IMR-90 (cell line): ENCODE results near the gene DDX42. TPM values are rescaled to one million over a fixed set of nuclear protein-coding genes. Genes with fewer than 3 reads are reported as not detected.
"Not testable (repeated sequence)": the region's sequence is repeated elsewhere in the genome, so short reads cannot be mapped to it uniquely, and the experiment has no call there.

Experiments used
- ATAC-seq: fragments of 200-7000 bp; cut with Tn5 transposase; 2 replicates; pipeline ENCODE4 v1.9.1; 2020; ENCODE audit warnings: low read depth, mild to moderate bottlenecking, moderate library complexity
- BruUV-seq: library from RNA; stranded (reverse); fragments of 400-500 nt; replicated peaks from 2 replicates; lab custom pipeline; 2021; lab: Mats Ljungman, UMichigan
- CTCF ChIA-PET: fragments of 300-600 bp; formaldehyde crosslinking; extraction: SDS; loops from one replicate; lab custom pipeline; 2021; ENCODE audit warnings: antibody characterized with exemption; lab: Yijun Ruan, JAX
- POLR2A ChIA-PET: fragments of 300-600 bp; sonication (Branson Sonifier 250); formaldehyde crosslinking; loops from one replicate; lab custom pipeline; 2022; ENCODE audit warnings: antibody characterized with exemption; ENCODE audit not compliant: unreplicated experiment; lab: Charles Lee
- DNase-seq: peaks from one replicate; pipeline ENCODE4 v3.0.0; 2013
- H2AFZ ChIP-seq: replicated peaks from 2 replicates; pipeline ENCODE3; 2013; ENCODE audit warnings: low read length, mild to moderate bottlenecking; ENCODE audit not compliant: poor library complexity
- H2AK5ac ChIP-seq: 2 replicates; pipeline ENCODE4 v1.6.1; 2013; ENCODE audit warnings: low read depth, low read length, inconsistent platforms
- H2AK9ac ChIP-seq: replicated peaks from 2 replicates; pipeline ENCODE3; 2013; ENCODE audit warnings: mild to moderate bottlenecking, low read depth, low read length, moderate library complexity; ENCODE audit not compliant: poor library complexity
- H2BK120ac ChIP-seq: 2 replicates; pipeline ENCODE4 v1.6.1; 2013; ENCODE audit warnings: low read depth, low read length, inconsistent platforms
- H2BK15ac ChIP-seq: 3 replicates; pipeline ENCODE4 v1.6.1; 2013; ENCODE audit warnings: low read depth, low read length, inconsistent platforms
- H2BK20ac ChIP-seq: 2 replicates; pipeline ENCODE4 v1.6.1; 2013; ENCODE audit warnings: low read depth, mild to moderate bottlenecking, inconsistent platforms, low read length, moderate library complexity
- H2BK5ac ChIP-seq: 2 replicates; pipeline ENCODE4 v1.6.1; 2013; ENCODE audit warnings: mild to moderate bottlenecking, low read depth, low read length, inconsistent platforms; ENCODE audit not compliant: poor library complexity, severe bottlenecking
- H3K14ac ChIP-seq: replicated peaks from 2 replicates; pipeline ENCODE4 v1.6.1; 2013; ENCODE audit warnings: low read depth, low read length, inconsistent platforms
- H3K18ac ChIP-seq: 2 replicates; pipeline ENCODE4 v1.6.1; 2013; ENCODE audit warnings: low read depth, low read length, control low read depth
- H3K23ac ChIP-seq: 2 replicates; pipeline ENCODE4 v1.6.1; 2013; ENCODE audit warnings: low read depth, low read length, inconsistent platforms
- H3K27ac ChIP-seq: 2 replicates; pipeline ENCODE4 v1.5.1; 2013; ENCODE audit warnings: mild to moderate bottlenecking, control low read depth, low read length; ENCODE audit not compliant: insufficient read depth
- H3K27me3 ChIP-seq: 2 replicates; pipeline ENCODE4 v1.6.1; 2013; ENCODE audit warnings: low read length; ENCODE audit not compliant: control insufficient read depth, insufficient read depth
- H3K36me3 ChIP-seq: 2 replicates; pipeline ENCODE4 v1.6.1; 2013; ENCODE audit warnings: low read length, mixed read lengths; ENCODE audit not compliant: control insufficient read depth, insufficient read depth
- H3K4ac ChIP-seq: 2 replicates; pipeline ENCODE4 v1.6.1; 2013; ENCODE audit warnings: low read depth, low read length, inconsistent platforms
- H3K4me1 ChIP-seq: 2 replicates; pipeline ENCODE4 v1.6.1; 2013; ENCODE audit warnings: low read length, mixed read lengths; ENCODE audit not compliant: control insufficient read depth, insufficient read depth
- H3K4me2 ChIP-seq: 2 replicates; pipeline ENCODE4 v1.6.1; 2013; ENCODE audit warnings: low read depth, mild to moderate bottlenecking, control low read depth, low read length, moderate library complexity
- H3K4me3 ChIP-seq: 2 replicates; pipeline ENCODE4 v1.5.1; 2013; ENCODE audit warnings: low read depth, mild to moderate bottlenecking, control low read depth, low read length, moderate library complexity; ENCODE audit not compliant: insufficient read depth
- H3K56ac ChIP-seq: 2 replicates; pipeline ENCODE4 v1.6.1; 2013; ENCODE audit warnings: low read length, inconsistent platforms; ENCODE audit not compliant: insufficient read depth; ENCODE audit errors: extremely low read depth
- H3K79me1 ChIP-seq, 2 experiments: 2 replicates each; pipeline ENCODE4 v1.6.1; 2013; ENCODE audit warnings: low read length in 2 of 2, inconsistent platforms in 1 of 2, low read depth in 1 of 2
- H3K9ac ChIP-seq: 2 replicates; pipeline ENCODE4 v1.6.1; 2013; ENCODE audit warnings: low read depth, low read length, control low read depth
- H3K9me1 ChIP-seq: 2 replicates; pipeline ENCODE4 v1.6.1; 2013; ENCODE audit warnings: low read length, inconsistent platforms; ENCODE audit not compliant: insufficient read depth
- H3K9me3 ChIP-seq: 2 replicates; pipeline ENCODE4 v1.6.1; 2013; ENCODE audit warnings: low read length; ENCODE audit not compliant: control insufficient read depth, insufficient read depth
- H4K20me1 ChIP-seq: 2 replicates; pipeline ENCODE4 v1.6.1; 2013; ENCODE audit warnings: low read length, inconsistent platforms; ENCODE audit not compliant: insufficient read depth
- H4K5ac ChIP-seq: 2 replicates; pipeline ENCODE4 v1.6.1; 2013; ENCODE audit warnings: mild to moderate bottlenecking, low read depth, low read length, control low read depth
- H4K8ac ChIP-seq, 2 experiments: 2 replicates each; pipeline ENCODE4 v1.6.1; 2013; ENCODE audit warnings: low read depth in 2 of 2, low read length in 2 of 2, control low read depth in 1 of 2, inconsistent platforms in 1 of 2
- H4K91ac ChIP-seq: 2 replicates; pipeline ENCODE4 v1.6.1; 2013; ENCODE audit warnings: low read depth, low read length, inconsistent platforms; ENCODE audit not compliant: insufficient read depth
- WGBS, 2 experiments: methylation state at CpG; one replicate each; pipeline versions ENCODE4 v1.1.5 to v1.1.7; 2013; ENCODE audit warnings: missing lambda C conversion rate in 2 of 2; ENCODE audit not compliant: insufficient read length in 1 of 2; ENCODE audit errors: extremely low coverage in 2 of 2; 5-methylcytosine and 5-hydroxymethylcytosine counted together
- dilution Hi-C: fragments of 300-500 bp; cut with HindIII; formaldehyde crosslinking; loops from one replicate; pipeline ENCODE4 v1.14.3; 2018; ENCODE audit warnings: low sequenced_read_pairs; ENCODE audit not compliant: unreplicated experiment
- in situ Hi-C: fragments of 300-500 bp; cut with MboI; formaldehyde crosslinking; loops from 3 replicates; pipeline ENCODE4 v1.14.3; 2019; ENCODE audit warnings: low sequenced_read_pairs, inconsistent platforms, mixed read lengths
- intact Hi-C: fragments of 100-400 bp; cut with micrococcal nuclease; formaldehyde crosslinking; loops from 2 replicates; pipeline ENCODE4 v1.10.0; 2022
- polyA plus RNA-seq, 3 experiments: library from polyadenylated mRNA; depleted of rRNA; stranded (reverse); fragments of >200 nt; gene quantifications; 2 replicates each; pipeline ENCODE4 v1.2.3, GENCODE V29; 2012; ENCODE audit warnings: low replicate concordance in 1 of 3
- total RNA-seq: library from RNA; depleted of rRNA; stranded (reverse); fragments of >200 nt; gene quantifications from 2 replicates; pipeline ENCODE4 v1.2.3, GENCODE V29; 2012

DDX42 gene
- total and polyA plus RNA-seq, 2 of the 4 experiments (the other 2 are of a cell fraction) = 75.8 to 91.5 TPM

DNA sequence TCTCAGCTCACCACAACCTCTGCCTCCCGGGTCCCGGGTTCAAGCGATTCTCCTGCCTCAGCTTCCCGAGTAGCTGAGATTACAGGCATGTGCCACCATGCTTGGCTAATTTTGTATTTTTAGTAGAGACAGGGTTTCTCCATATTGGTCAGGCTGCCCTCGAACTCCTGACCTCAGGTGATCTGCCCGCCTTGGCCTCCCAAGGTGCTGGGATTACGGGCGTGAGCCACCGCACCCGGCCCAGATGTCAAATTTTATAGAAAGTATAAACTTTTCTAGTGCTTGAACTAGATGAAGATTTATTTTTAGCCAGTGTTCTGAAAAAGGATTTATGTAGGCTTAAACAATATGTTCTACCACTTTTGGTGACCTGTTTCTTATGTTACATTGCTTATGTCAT lies 22.4 kb downstream of the DDX42 start:
- H3K4ac ChIP-seq, H3K4me1 ChIP-seq, H3K27ac ChIP-seq, H4K8ac ChIP-seq, H3K27me3 ChIP-seq, H4K5ac ChIP-seq, POLR2A ChIA-PET, H2BK20ac ChIP-seq, H4K91ac ChIP-seq, H4K20me1 ChIP-seq, in situ Hi-C loops, H2AK5ac ChIP-seq, H2BK120ac ChIP-seq, H2BK15ac ChIP-seq, H2AFZ ChIP-seq, H2AK9ac ChIP-seq, H3K9me1 ChIP-seq, H3K4me3 ChIP-seq, DNase-seq, H3K4me2 ChIP-seq, H3K56ac ChIP-seq, ATAC-seq, H2BK5ac ChIP-seq, H3K14ac ChIP-seq, H3K9ac ChIP-seq, H3K23ac ChIP-seq, H3K18ac ChIP-seq, BruUV-seq, dilution Hi-C loops, H3K9me3 ChIP-seq: not testable (repeated sequence)
- WGBS, 2 experiments = no CpG with 5 or more reads among the region's 10 CpGs
- CTCF ChIA-PET = interaction anchor here (0.6 kb wide), 1 partner anchor 1168 kb away, joined by 3 read pairs; no protein-coding TSS in a partner anchor
- H3K79me1 ChIP-seq = peaks cover 32 to 56% of the 10 kb centered on the region in 2 experiments
- intact Hi-C loops = loop anchor here (5.0 kb wide), 1 partner anchor 39 kb away; no protein-coding TSS in a partner anchor
- peaks cover 63% of the 10 kb centered on the region for H3K36me3 ChIP-seq
